HG03060 (cell line): ENCODE measurements around the gene PRKCG.

Experiments used
- ATAC-seq: cut with Tn5 transposase; IDR thresholded peaks from one replicate; pipeline ENCODE4 v1.9.1; 2021; ENCODE audit warnings: low read depth, moderate number of reproducible peaks; ENCODE audit not compliant: unreplicated experiment

PRKCG gene

GRCh38 chr19:53897459-53897858 is 15.5 kb downstream of the PRKCG start:
- ATAC-seq, result no peak

GRCh38 chr19:53898166-53898565 is 16.2 kb downstream of the PRKCG start:
- no peak for ATAC-seq

- no peak for ATAC-seq
Observed at GRCh38 chr19:53898636-53899341, 16.8 kb downstream of the PRKCG start.

- ATAC-seq, result no peak
Observed at GRCh38 chr19:53900191-53900860, 18.3 kb downstream of the PRKCG start.

- no peak for ATAC-seq
Observed at GRCh38 chr19:53903055-53903680, 21.2 kb downstream of the PRKCG start.

- no peak for ATAC-seq
Observed at GRCh38 chr19:53904909-53905308, 22.9 kb downstream of the PRKCG start.

GRCh38 chr19:53905787-53906186 is 23.8 kb downstream of the PRKCG start:
- no peak for ATAC-seq

- ATAC-seq, result no peak
Observed at GRCh38 chr19:53906211-53907192, 24.5 kb downstream of the PRKCG start.

GRCh38 chr19:53907193-53907581 is 25.2 kb downstream of the PRKCG start:
- ATAC-seq, result no peak

GRCh38 chr19:53907690-53908089 is 25.7 kb downstream of the PRKCG start:
- ATAC-seq, result no peak

GRCh38 chr19:53908106-53908934 is 26.3 kb downstream of the PRKCG start:
- ATAC-seq, result no peak

GRCh38 chr19:53908935-53909415 is 27.0 kb downstream of the PRKCG start, which contains the start of gene CACNG7:
Gene CACNG7, plus strand, starts transcription at chr19:53909278. Its CDS starts 3,554 bp downstream, at chr19:53912832.
- no peak for ATAC-seq

GRCh38 chr19:53909471-53910169 is 27.6 kb downstream of the PRKCG start:
- no peak for ATAC-seq

- ATAC-seq, result no peak
Observed at GRCh38 chr19:53910170-53910518, 28.1 kb downstream of the PRKCG start.

GRCh38 chr19:53912653-53913052 is 30.7 kb downstream of the PRKCG start:
- ATAC-seq, result no peak

GRCh38 chr19:53915000-53915399 is 33.0 kb downstream of the PRKCG start:
- no peak for ATAC-seq

GRCh38 chr19:53916004-53916403 is 34.0 kb downstream of the PRKCG start:
- ATAC-seq, result no peak

GRCh38 chr19:53917356-53917755 is 35.4 kb downstream of the PRKCG start:
- no peak for ATAC-seq

- ATAC-seq, result no peak
Observed at GRCh38 chr19:53927739-53928138, 45.7 kb downstream of the PRKCG start.
